ENCODE measurements around the gene POLR2E. TPM values are rescaled to one million over a fixed set of nuclear protein-coding genes. Genes with fewer than 3 reads are reported as not detected.

Gene POLR2E
- total RNA-seq, 4 donors from 2014 or later, result 84.1 to 142 (median 111) TPM

DNA sequence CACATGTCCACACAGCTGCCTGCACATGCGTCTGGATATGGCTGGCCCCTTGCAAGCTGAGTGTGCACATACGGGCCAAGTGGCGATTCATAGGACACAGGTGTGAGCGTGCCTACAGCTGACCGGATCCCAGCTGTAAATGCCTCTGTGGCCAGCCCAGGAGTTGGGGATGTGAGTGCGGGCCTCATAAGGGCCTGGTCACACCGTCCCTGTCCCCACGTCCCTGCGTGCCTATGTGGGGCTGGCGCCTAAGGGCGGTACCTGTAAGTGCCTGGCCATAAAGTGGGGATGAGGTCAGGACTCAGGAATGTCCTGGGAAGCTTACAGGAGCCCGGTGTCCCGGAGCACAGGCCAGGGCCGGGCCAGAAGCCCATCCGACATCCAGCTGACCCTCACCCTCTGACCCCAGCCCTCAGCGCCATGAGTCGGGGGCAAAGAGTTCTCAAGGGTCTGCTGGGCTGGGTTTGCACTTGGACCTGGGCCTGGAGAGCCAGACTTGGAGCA lies 29.5 kb downstream of the POLR2E start:
- no peak for DNase-seq (ENCODE audit: low spot score in 2 of 2)
- Histone ChIP-seq H3K4me3 (no peak overlapping the region), H3K36me3 (no peaks in the 10 kb centered on the region), H3K9me3 (no peaks in the 10 kb centered on the region), H3K27ac (no peak overlapping the region), H3K4me1 (peaks cover 51% of the 10 kb centered on the region), H3K27me3 (peaks cover 35% of the 10 kb centered on the region)
- 32% methylated on average over 5 of the region's 17 CpGs for WGBS
- TF ChIP-seq, protein P1, sequence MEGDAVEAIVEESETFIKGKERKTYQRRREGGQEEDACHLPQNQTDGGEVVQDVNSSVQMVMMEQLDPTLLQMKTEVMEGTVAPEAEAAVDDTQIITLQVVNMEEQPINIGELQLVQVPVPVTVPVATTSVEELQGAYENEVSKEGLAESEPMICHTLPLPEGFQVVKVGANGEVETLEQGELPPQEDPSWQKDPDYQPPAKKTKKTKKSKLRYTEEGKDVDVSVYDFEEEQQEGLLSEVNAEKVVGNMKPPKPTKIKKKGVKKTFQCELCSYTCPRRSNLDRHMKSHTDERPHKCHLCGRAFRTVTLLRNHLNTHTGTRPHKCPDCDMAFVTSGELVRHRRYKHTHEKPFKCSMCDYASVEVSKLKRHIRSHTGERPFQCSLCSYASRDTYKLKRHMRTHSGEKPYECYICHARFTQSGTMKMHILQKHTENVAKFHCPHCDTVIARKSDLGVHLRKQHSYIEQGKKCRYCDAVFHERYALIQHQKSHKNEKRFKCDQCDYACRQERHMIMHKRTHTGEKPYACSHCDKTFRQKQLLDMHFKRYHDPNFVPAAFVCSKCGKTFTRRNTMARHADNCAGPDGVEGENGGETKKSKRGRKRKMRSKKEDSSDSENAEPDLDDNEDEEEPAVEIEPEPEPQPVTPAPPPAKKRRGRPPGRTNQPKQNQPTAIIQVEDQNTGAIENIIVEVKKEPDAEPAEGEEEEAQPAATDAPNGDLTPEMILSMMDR (IDR thresholded peaks at IDR 0.05), result no peak
- TF ChIP-seq POLR2AphosphoS5 (IDR thresholded peaks at IDR 0.05), result no peak
- TF ChIP-seq POLR2A (IDR thresholded peaks at IDR 0.05), result no peak
- TF ChIP-seq EP300 (IDR thresholded peaks at IDR 0.05), result no peak

DNA sequence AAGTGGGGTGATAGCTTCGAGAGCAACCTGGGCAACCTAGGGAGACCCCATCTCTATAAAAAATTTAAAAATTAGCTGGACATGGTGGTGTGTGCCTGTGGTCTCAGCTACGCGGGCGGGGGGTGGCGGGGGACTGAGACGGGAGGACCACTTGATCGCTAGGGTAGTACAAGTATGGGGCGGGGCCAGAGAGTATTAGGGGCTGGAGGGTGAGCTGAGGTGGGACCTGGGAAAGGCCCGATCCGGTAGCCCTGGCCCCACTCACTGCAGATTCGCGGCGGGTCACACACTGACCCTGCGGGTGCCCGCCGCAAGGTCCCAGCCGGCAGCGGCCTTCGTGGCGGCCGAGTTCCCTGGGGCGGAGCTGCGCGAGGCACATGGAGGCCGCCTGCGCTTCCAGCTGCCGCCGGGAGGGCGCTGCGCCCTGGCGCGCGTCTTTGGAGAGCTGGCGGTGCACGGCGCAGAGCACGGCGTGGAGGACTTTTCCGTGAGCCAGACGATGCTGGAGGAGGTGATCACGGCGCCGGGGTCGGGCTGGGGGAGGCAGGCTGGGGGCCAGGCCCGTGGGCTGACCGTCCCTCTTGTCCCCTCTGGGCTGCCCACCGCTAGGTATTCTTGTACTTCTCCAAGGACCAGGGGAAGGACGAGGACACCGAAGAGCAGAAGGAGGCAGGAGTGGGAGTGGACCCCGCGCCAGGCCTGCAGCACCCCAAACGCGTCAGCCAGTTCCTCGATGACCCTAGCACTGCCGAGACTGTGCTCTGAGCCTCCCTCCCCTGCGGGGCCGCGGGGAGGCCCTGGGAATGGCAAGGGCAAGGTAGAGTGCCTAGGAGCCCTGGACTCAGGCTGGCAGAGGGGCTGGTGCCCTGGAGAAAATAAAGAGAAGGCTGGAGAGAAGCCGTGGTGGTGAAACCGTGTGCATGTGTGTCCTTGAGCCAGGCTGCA lies 30.2 kb downstream of the POLR2E start:
- H3K4me1 ChIP-seq, result peaks cover 49% of the 10 kb centered on the region
- H3K9me3 ChIP-seq, result no peaks in the 10 kb centered on the region
- TF ChIP-seq, protein P1 (IDR thresholded peaks at IDR 0.05), result peak; percentile 67 to 97
- TF ChIP-seq EP300 (IDR thresholded peaks at IDR 0.05) (no peak), POLR2A (IDR thresholded peaks at IDR 0.05) (no peak), POLR2AphosphoS5 (IDR thresholded peaks at IDR 0.05) (no peak)
- DNase-seq (ENCODE audit: low spot score in 2 of 2), result peak in 1 of 2 donors; percentile 71
- H3K36me3 ChIP-seq, result peaks cover 3% of the 10 kb centered on the region
- WGBS, result 22% methylated on average over 23 of the region's 60 CpGs
- H3K27me3 ChIP-seq, result peaks cover 31% of the 10 kb centered on the region
- H3K27ac ChIP-seq, result no peak overlapping the region
- H3K4me3 ChIP-seq, result no peak overlapping the region

DNA sequence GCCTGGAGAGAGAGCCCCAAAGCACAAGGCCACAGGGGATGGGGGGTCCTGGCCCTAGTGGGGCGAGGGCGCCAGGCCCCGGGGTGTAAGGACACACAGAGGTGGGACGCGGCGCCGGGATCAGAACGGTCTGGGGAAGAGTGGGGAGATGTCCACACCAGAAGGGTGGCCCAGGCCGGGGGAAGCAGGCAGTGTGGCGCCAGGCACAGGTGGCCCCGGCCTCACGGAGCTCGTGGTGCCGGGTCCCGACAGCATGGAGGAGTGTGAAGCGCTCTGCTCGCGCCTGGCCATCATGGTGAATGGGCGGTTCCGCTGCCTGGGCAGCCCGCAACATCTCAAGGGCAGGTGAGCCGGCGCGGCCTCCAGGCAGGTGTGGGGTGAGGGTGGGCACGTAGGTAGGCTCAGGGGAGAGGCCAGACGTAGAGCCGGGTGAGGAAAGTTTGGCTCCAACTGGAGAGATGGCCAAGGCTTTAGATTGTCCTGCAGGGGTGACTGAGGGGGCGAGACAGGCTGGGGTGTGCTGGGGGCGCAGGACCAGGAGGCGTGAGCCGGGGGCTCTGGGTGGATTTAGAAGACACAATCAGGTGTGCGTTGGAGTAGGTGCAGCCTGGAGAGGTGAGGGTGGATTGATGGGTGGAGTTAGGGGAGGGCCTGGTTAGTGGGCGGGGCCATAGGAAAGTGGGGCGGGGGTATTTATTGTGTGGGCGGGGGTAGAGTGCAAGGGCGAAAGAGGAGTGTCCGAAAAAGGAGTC lies 31.1 kb downstream of the POLR2E start:
- H3K9me3 ChIP-seq, result no peaks in the 10 kb centered on the region
- no peak overlapping the region for H3K4me3 ChIP-seq
- no peak overlapping the region for H3K27ac ChIP-seq
- DNase-seq (ENCODE audit: low spot score in 2 of 2), result no peak
- H3K36me3 ChIP-seq, result peaks cover 6% of the 10 kb centered on the region
- H3K27me3 ChIP-seq, result peaks cover 27% of the 10 kb centered on the region
- TF ChIP-seq POLR2AphosphoS5 (IDR thresholded peaks at IDR 0.05) (no peak), POLR2A (IDR thresholded peaks at IDR 0.05) (no peak), EP300 (IDR thresholded peaks at IDR 0.05) (no peak)
- TF ChIP-seq, protein P1 (IDR thresholded peaks at IDR 0.05), result no peak
- peaks cover 44% of the 10 kb centered on the region for H3K4me1 ChIP-seq
- 66% methylated on average over 37 of the region's 37 CpGs for WGBS

DNA sequence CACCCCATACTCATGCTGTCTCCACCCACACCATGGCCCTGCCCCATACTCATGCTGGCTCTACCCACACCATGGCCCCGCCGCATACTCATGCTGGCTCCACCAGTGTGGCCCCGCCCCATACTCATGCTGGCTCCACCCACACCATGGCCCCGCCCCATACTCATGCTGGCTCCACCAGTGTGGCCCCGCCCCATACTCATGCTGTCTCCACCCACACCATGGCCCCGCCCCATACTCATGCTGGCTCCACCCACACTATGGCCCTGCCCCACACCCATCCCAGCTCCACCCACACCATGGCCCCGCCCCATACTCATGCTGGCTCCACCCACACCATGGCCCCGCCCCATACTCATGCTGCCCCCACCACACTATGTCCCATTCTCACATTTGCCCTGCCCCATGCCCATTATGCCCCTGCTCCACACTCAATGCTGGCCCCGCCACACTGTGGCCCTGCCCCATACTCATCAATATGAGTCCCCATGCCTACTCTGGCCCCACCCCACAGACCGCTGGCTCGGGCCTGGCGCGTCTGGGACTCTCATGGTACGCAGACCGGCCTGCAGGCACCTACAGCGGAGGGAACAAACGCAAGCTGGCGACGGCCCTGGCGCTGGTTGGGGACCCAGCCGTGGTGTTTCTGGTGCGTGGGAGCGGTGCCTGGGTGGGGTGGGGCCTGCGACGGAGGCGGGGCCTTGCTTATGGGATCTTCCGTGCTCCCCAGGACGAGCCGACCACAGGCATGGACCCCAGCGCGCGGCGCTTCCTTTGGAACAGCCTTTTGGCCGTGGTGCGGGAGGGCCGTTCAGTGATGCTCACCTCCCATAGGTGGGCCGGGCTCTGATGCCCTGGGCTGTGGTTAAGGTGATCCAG lies 31.9 kb downstream of the POLR2E start:
- H3K9me3 ChIP-seq, result no peaks in the 10 kb centered on the region
- 79% methylated on average over 14 of the region's 37 CpGs for WGBS
- H3K36me3 ChIP-seq, result peaks cover 11% of the 10 kb centered on the region
- DNase-seq (ENCODE audit: low spot score in 2 of 2), result no peak
- peaks cover 37% of the 10 kb centered on the region for H3K4me1 ChIP-seq
- H3K27me3 ChIP-seq, result peaks cover 19% of the 10 kb centered on the region
- TF ChIP-seq POLR2A (IDR thresholded peaks at IDR 0.05) (no peak), POLR2AphosphoS5 (IDR thresholded peaks at IDR 0.05) (no peak)
- H3K4me3 ChIP-seq, result no peak overlapping the region
- H3K27ac ChIP-seq, result no peak overlapping the region

DNA sequence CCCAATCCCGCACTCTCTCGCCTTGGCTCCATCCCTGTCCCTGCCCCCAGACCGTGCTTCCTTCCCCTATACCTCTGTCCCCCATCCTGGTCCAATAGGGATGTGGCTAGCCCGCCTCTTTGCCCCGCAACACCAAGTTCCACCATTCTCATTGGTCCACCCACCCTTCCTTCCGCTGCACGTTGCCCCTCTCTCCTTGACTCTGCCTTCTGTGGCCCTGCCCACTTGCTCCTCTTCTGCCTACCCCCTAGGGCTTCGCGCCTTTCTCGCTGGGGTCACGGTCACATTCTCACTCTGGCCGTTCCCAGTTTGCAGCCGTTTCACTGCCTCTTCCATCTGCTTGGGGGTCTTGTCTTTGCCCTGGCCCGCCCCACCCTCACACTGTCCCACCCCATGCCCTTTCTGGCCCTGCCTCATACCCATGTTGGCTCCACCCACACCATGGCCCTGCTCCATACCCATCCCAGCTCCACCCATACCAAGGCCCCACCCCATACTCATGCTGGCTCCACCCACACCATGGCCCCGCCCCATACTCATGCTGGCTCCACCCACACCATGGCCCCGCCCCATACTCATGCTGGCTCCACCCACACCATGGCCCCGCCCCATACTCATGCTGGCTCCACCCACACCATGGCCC lies 32.7 kb downstream of the POLR2E start:
- Histone ChIP-seq H3K9me3 (no peaks in the 10 kb centered on the region), H3K27ac (no peak overlapping the region), H3K4me3 (no peak overlapping the region), H3K27me3 (peaks cover 13% of the 10 kb centered on the region), H3K36me3 (peaks cover 11% of the 10 kb centered on the region), H3K4me1 (peaks cover 32% of the 10 kb centered on the region)
- no peak for DNase-seq (ENCODE audit: low spot score in 2 of 2)
- no peak for TF ChIP-seq POLR2AphosphoS5 (IDR thresholded peaks at IDR 0.05)
- TF ChIP-seq, protein P1 (IDR thresholded peaks at IDR 0.05), result no peak
- no peak for TF ChIP-seq EP300 (IDR thresholded peaks at IDR 0.05)
- TF ChIP-seq POLR2A (IDR thresholded peaks at IDR 0.05), result no peak
- 82% methylated on average over 17 of the region's 17 CpGs for WGBS
